Stimulated activated CD4-positive, alpha-beta T cell treated with anti-CD3 and anti-CD28 coated beads, TNF-alpha, amount 100 ng/mL, for 48 hours (primary cell): ENCODE measurements around the gene CCSER2.
"Not testable (repeated sequence)": the region's sequence is repeated elsewhere in the genome, so short reads cannot be mapped to it uniquely, and the experiment has no call there.

Source experiments
- DNase-seq, 3 donors: peaks; one replicate each; pipeline ENCODE4 v3.0.0-alpha.2; 2020; ENCODE audit warnings: low read depth in 3 of 3

Gene CCSER2

GRCh38 chr10:84328418-84329195, at the start of gene CCSER2:
TSS of gene CCSER2 (plus strand) at chr10:84328589. CDS start at chr10:84371053, 42,464 bp downstream.
- DNase-seq = peak; percentile 91 to 98 (median 92)

- not testable (repeated sequence) for DNase-seq
These were observed 48.4 kb upstream of the CCSER2 start for GRCh38 chr10:84279876-84280475.

- no peak for DNase-seq
These were observed 41.7 kb upstream of the CCSER2 start for GRCh38 chr10:84286695-84287094.

GRCh38 chr10:84288151-84288550, 40.2 kb upstream of the CCSER2 start:
- DNase-seq = no peak

- DNase-seq = no peak
These were observed 38.7 kb upstream of the CCSER2 start for GRCh38 chr10:84289521-84290200.

DNA sequence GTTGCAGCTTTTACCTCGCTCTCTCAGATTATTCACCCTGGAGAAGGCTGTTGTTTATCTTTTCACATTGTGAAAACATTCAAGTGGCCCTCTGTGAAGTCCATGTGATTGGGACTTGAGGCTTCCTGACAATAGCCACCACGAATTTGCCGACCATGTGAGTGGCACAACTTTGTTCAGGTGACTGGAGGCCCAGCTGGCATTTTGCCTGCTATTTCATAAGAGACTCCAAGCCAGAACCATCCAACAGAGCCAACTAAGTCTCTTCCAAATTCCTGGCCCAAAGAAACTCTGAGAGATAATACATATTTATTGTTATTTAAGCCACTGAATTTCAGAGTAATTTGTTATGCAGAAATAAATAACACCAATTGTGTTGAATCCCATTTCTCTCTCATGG, 38.2 kb upstream of the CCSER2 start:
- no peak for DNase-seq

- no peak for DNase-seq
These were observed 37.0 kb upstream of the CCSER2 start for GRCh38 chr10:84291384-84291783.

DNA sequence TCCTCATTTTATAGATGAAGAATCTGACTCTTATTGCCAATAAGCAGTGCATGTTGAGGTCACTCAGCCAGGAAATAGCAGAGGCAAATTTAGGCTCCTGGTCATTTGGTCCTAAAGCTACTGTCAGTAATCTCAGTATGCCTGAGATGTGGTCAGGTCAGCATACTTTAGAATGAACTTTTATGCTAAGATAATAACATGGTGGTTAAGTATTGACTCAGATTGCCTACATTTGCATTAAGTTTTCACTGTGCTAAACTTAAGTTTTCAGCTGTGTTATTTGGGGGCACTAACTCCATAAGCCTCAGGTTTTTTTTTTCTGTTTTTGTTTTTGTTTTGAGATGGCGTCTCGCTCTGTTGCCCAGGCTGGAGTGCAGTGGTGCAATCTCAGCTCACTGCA, 35.9 kb upstream of the CCSER2 start:
- DNase-seq = no peak

- no peak for DNase-seq
These were observed 35.2 kb upstream of the CCSER2 start for GRCh38 chr10:84293171-84293570.

- peak in 1 of 3 donors; percentile 22 for DNase-seq
These were observed 34.8 kb upstream of the CCSER2 start for GRCh38 chr10:84293574-84294016.

GRCh38 chr10:84294766-84295447, 33.5 kb upstream of the CCSER2 start:
- no peak for DNase-seq

DNA sequence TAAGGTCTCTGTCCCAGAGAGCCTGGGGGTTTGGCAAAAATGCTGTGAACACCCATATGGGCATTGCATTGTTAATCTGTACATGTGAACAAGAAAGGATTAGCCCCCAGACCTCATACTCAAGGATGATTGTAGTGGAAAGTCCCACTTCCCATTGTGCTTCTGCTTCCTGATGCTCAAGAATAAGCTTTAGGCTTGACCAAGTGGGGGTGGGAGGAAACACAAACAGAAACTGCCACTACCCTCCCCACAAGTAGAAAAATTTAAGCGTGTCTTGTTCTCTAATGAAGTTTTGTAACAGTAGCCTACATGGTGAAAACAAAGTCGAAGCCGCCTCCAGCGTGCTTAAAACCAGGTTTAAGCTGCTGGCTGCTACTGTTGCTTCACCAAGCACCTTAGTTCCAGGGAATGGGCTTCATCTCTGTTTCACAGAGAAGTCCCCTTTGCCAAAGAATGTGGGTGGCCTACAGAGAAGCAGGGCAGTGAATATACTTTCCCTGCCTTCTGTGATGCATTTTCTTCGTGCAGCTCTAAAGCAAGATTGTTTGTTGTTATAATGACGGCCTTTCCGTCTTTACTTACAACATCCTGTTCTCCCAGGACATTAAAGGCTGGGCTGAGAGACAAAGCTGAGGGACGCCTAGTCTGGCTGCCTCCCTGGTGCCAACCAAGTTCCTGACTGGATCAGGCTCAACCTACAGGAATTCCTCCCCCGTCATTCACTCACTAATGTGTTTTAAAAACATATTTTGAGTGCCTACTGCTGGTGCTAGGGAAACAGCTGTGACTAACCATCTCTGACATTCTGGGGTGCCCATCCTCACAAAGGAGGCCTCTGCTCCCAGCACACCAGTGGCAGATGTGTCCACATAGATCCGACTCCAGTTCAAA, 32.1 kb upstream of the CCSER2 start:
- no peak for DNase-seq

- no peak for DNase-seq
These were observed 30.3 kb upstream of the CCSER2 start for GRCh38 chr10:84298057-84298456.

DNA sequence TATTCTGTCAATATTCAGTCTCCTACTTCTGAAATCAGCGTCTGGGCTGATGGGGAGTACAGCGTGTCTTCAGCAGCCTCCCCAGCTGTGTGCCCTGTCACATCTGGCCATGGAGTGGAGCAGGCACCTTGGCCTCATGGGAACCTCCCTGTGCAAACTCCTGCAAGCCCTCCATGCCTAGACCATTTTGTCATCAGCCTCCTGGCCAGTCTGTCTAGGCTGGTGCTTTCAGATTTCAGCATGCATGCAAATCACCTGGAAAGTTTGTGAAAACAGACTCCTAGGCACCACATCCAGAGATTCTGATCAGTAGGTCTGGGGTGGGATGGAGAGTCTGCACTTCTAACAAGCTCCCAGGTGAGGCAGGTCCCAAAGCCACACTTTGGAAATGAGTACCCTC, 26.2 kb upstream of the CCSER2 start:
- DNase-seq = no peak

DNA sequence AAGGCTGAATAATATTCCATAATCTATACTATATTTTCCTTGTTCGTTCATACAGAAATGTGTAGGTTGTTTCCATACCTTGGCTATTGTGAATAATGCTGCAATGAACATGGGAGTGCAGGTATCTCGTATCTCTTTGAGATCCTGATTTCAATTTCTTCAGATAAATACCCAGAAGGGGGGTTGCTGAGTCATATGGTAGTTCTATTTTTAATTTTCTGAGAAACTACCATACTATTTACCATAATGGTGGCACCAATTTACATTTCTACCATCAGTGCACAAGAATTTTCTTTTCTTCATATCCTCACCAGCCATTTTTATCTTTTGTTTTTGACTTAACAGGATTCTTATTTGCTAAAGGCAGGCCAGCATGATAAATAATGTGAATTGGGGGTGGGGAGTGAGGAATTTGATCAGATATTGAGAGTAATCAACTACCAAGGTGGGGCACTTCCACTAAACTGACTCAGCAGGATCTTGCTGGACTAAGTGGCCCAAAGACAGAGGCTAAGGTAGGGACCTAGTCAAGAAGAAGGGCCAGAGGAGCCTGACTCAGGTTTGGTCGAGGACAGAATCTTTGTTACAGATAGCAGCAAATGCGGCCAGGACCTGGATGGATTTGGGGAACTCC, 21.5 kb upstream of the CCSER2 start:
- DNase-seq = no peak

- DNase-seq = no peak
These were observed 20.4 kb upstream of the CCSER2 start for GRCh38 chr10:84308021-84308420.

DNA sequence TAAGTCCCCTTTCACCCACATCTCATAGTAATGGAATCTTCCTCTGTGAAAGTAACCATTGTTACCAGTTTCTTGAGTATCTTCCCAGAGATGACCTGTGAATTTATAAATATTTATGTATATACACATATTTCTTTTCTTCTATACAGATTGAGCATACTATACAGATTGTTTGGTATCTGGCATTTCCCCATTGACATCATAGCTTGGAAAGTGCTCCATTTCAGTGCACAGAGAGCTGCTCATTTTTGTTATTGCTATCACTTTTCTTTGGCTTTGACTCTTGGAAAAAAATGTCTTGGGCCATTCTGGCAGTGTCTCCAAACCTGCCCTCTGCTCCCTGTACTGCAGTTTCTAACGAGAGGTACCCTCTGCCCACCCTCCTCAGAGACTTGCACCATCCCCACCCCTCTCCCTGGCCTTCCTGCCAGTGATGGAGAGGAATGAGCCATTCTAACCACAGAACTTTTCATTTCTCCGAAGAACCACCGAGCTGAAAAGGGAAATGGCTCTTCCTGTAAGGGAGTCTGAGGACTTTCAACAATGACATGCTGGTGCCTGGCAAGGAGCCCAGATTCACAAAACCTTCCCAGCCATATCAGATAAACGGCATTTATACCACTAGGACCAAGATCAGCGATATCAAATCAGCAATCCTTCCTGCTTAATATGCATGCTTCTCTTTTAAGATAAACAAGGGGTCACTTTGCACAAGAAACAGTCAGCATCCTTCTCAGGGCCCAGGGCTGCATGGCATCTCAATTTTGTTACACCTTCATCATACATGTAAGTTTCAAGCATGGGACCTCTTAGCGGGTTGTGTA, 19.7 kb upstream of the CCSER2 start:
- peak in 2 of 3 donors; percentile 16 to 33 for DNase-seq

DNA sequence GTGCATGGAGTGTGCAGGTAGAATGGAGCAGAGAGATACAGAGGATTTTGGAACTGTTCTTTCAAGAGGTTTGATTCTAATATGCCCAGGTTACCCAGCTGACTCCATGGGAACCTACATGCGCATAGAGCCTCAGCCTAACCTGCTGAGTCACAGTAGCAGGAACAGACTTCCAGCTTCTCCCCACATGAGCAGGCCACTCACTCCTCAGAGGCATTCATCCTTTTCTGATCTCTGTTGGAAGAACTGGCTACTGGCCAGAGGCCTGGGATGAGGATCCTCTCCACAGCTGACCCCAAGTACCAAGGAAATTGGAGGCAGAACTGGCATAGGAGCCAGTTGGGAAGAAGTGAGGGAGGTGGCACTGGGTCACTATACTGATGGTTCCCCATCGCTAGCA, 17.9 kb upstream of the CCSER2 start:
- no peak for DNase-seq

DNA sequence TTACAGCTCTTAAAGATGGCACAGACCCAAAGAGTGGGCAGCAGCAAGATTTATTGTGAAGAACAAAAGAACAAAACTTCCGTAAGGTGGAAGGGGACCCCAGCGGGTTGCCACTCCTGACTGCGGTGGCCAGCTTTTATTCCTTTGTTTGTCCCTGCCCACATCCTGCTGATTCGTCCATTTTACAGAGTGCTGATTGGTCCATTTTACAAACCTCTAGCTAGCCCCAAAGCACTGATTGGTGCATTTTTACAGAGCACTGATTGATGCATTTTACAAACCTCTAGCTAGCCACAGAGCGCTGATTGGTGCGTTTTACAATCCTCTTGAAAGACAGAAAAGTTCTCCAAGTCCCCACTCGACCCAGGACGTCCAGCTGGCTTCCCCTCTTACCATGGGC, 16.8 kb upstream of the CCSER2 start:
- no peak for DNase-seq

DNA sequence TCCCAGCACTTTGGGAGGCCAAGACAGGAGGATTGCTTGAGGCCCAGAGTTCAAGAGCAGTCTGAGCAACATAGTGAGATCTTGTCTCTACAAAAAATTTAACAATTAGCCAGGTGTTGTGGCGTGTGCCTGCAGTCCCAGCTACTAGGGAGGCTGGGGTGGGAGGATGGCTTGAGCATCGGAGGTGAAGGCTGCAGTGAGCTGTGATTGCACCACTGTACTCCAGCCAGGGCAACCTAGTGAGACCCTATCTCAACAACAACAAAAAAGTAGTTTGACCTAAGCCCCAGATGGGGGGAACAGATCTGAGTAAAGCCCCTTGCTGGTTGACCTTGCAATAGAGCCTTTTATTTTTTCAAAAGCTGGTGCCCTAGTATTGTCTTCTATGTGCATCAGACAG, 15.6 kb upstream of the CCSER2 start:
- no peak for DNase-seq
